ENCODE results near the gene TRAPPC3L. TPM values are rescaled to one million over a fixed set of nuclear protein-coding genes. Genes with fewer than 3 reads are reported as not detected.

TRAPPC3L gene
- total RNA-seq, 2 experiments from 2014 or later: not detected

GRCh38 chr6:116562019-116562403 is 16.5 kb upstream of the TRAPPC3L start:
- ChIA-PET CTCF (interaction anchor here (1.0 kb wide), 1 partner anchor 273 kb away, joined by 3 read pairs; no protein-coding TSS in a partner anchor), POLR2A (interaction anchor here (1.2 to 1.6 kb wide), 2 partner anchors 9 to 283 kb away, joined by 3 to 8 read pairs; partner anchors contain the start of genes RWDD1 and TSPYL1)
- ATAC-seq (ENCODE audit: poor library complexity): no peak
- no peak overlapping the region for H3K27ac Mint-ChIP-seq
- no peak for DNase-seq
- H3K9me3 ChIP-seq (ENCODE audit: control insufficient read depth in 1 of 2, insufficient read depth in 1 of 2, low read length in 2 of 2): no peaks in the 10 kb centered on the region
- H3K9me3 Mint-ChIP-seq: no peaks in the 10 kb centered on the region
- H3K36me3 Mint-ChIP-seq (ENCODE audit: low read depth): no peaks in the 10 kb centered on the region
- H3K27ac ChIP-seq (ENCODE audit: low read depth in 1 of 2, low read length in 2 of 2): no peak overlapping the region
- H3K36me3 ChIP-seq (ENCODE audit: insufficient read depth, low read length): no peaks in the 10 kb centered on the region
- no peak overlapping the region for H3K4me3 ChIP-seq (ENCODE audit: low read length)
- TF ChIP-seq, protein P1, sequence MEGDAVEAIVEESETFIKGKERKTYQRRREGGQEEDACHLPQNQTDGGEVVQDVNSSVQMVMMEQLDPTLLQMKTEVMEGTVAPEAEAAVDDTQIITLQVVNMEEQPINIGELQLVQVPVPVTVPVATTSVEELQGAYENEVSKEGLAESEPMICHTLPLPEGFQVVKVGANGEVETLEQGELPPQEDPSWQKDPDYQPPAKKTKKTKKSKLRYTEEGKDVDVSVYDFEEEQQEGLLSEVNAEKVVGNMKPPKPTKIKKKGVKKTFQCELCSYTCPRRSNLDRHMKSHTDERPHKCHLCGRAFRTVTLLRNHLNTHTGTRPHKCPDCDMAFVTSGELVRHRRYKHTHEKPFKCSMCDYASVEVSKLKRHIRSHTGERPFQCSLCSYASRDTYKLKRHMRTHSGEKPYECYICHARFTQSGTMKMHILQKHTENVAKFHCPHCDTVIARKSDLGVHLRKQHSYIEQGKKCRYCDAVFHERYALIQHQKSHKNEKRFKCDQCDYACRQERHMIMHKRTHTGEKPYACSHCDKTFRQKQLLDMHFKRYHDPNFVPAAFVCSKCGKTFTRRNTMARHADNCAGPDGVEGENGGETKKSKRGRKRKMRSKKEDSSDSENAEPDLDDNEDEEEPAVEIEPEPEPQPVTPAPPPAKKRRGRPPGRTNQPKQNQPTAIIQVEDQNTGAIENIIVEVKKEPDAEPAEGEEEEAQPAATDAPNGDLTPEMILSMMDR (IDR thresholded peaks at IDR 0.05): no peak
- H3K4me1 Mint-ChIP-seq (ENCODE audit: low read depth): no peaks in the 10 kb centered on the region
- peaks cover 0 to 14% of the 10 kb centered on the region in 2 experiments for H3K27me3 ChIP-seq (ENCODE audit: control insufficient read depth in 1 of 2, insufficient read depth in 2 of 2, low read length in 2 of 2)
- intact Hi-C loops (cut with DNase I, micrococcal nuclease): loop anchor here in 1 of 2 experiments (10.0 kb wide), 1 partner anchor 1113 kb away; the partner anchor contains the start of gene NUS1
- peaks cover 10% of the 10 kb centered on the region for H3K27me3 Mint-ChIP-seq
- H3K4me1 ChIP-seq (ENCODE audit: insufficient read depth, low read length): peaks cover 8% of the 10 kb centered on the region
- H3K4me3 Mint-ChIP-seq: no peak overlapping the region

DNA sequence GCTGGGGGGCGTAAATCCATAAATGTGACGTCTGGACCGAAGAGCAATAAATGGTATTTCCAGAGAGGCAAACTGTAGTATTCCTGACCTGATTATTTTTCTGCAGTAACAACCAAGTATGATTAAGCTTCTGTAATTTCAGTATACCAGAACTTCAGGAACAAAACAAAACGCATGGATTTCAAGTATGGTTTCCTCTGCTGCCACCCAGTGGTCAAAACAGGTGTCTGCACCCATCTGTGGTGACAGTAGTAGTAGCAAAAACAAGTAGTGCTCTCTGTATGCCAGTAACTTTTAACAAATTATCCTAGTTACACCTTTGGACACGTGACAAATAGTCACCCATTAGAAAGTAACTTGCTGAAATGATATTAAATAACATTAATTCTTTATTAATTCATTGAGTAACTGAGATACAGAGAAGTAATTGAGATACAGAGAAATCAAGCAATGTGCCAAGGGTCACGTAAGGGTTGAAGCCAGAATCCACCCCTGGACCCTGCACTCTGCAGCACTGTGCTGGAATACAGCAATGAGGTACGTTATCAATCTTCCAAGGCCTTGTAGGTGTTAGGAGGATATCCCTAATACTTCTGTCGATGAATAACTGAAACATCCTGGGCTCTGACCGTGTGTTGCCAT is 16.0 kb upstream of the TRAPPC3L start:
- Histone ChIP-seq H3K27ac (ENCODE audit: low read depth in 1 of 2, low read length in 2 of 2) (no peak overlapping the region), H3K9me3 (ENCODE audit: control insufficient read depth in 1 of 2, insufficient read depth in 1 of 2, low read length in 2 of 2) (no peaks in the 10 kb centered on the region), H3K4me1 (ENCODE audit: insufficient read depth, low read length) (peaks cover 8% of the 10 kb centered on the region), H3K4me3 (ENCODE audit: low read length) (no peak overlapping the region), H3K27me3 (ENCODE audit: control insufficient read depth in 1 of 2, insufficient read depth in 2 of 2, low read length in 2 of 2) (peaks cover 0 to 14% of the 10 kb centered on the region in 2 experiments), H3K36me3 (ENCODE audit: insufficient read depth, low read length) (no peaks in the 10 kb centered on the region)
- Mint-ChIP-seq H3K27ac (no peak overlapping the region), H3K9me3 (no peaks in the 10 kb centered on the region), H3K27me3 (peaks cover 10% of the 10 kb centered on the region), H3K36me3 (ENCODE audit: low read depth) (no peaks in the 10 kb centered on the region), H3K4me1 (ENCODE audit: low read depth) (no peaks in the 10 kb centered on the region), H3K4me3 (no peak overlapping the region)
- ATAC-seq (ENCODE audit: poor library complexity) (peak; percentile 85), DNase-seq (peak; percentile 39 to 82 (median 55))
- CTCF ChIA-PET: interaction anchor here (0.6 to 2.0 kb wide), 13 partner anchors 9 to 345 kb away, joined by 3 to 11 read pairs (median 3); partner anchors contain the start of genes RWDD1 and ZUP1
- TF ChIP-seq, protein P1 (IDR thresholded peaks at IDR 0.05): peak; percentile 98
- intact Hi-C loops (cut with DNase I, micrococcal nuclease): loop anchor here (1.0 to 10.0 kb wide), 2 partner anchors 343 to 1113 kb away; partner anchors contain the start of gene NUS1 (in 1 of the 2)
- POLR2A ChIA-PET: interaction anchor here (2.6 kb wide), 1 partner anchor 10 kb away, joined by 14 read pairs; the partner anchor contains the start of gene RWDD1

- TF ChIP-seq, protein P1 (IDR thresholded peaks at IDR 0.05): no peak
- no peaks in the 10 kb centered on the region for H3K9me3 Mint-ChIP-seq
- ChIA-PET CTCF (interaction anchor here (0.5 to 2.0 kb wide), 8 partner anchors 11 to 292 kb away, joined by 3 to 11 read pairs (median 3); partner anchors contain the start of genes RWDD1 and ZUP1), POLR2A (interaction anchor here (0.6 to 2.6 kb wide), 3 partner anchors 11 to 280 kb away, joined by 3 to 14 read pairs (median 3); partner anchors contain the start of genes RWDD1 and TSPYL1)
- H3K4me3 Mint-ChIP-seq: no peak overlapping the region
- no peaks in the 10 kb centered on the region for H3K9me3 ChIP-seq (ENCODE audit: control insufficient read depth in 1 of 2, insufficient read depth in 1 of 2, low read length in 2 of 2)
- intact Hi-C loops (cut with DNase I, micrococcal nuclease): loop anchor here in 1 of 2 experiments (10.0 kb wide), 1 partner anchor 1115 kb away; the partner anchor contains the start of gene NUS1
- no peaks in the 10 kb centered on the region for H3K4me1 Mint-ChIP-seq (ENCODE audit: low read depth)
- DNase-seq: no peak
- H3K27me3 Mint-ChIP-seq: peaks cover 10% of the 10 kb centered on the region
- no peak overlapping the region for H3K27ac Mint-ChIP-seq
- H3K36me3 ChIP-seq (ENCODE audit: insufficient read depth, low read length): no peaks in the 10 kb centered on the region
- ATAC-seq (ENCODE audit: poor library complexity): no peak
- H3K27ac ChIP-seq (ENCODE audit: low read depth in 1 of 2, low read length in 2 of 2): no peak overlapping the region
- H3K4me1 ChIP-seq (ENCODE audit: insufficient read depth, low read length): peaks cover 5% of the 10 kb centered on the region
- no peak overlapping the region for H3K4me3 ChIP-seq (ENCODE audit: low read length)
- H3K36me3 Mint-ChIP-seq (ENCODE audit: low read depth): no peaks in the 10 kb centered on the region
- peaks cover 0 to 10% of the 10 kb centered on the region in 2 experiments for H3K27me3 ChIP-seq (ENCODE audit: control insufficient read depth in 1 of 2, insufficient read depth in 2 of 2, low read length in 2 of 2)
Observed at GRCh38 chr6:116560130-116560529, 14.6 kb upstream of the TRAPPC3L start.

Measured in CD4-positive, alpha-beta T cell (primary cell).